Measurements from ENCODE around the gene RHOB. TPM values are rescaled to one million over a fixed set of nuclear protein-coding genes. Genes with fewer than 3 reads are reported as not detected.
"Not testable (repeated sequence)": the region's sequence is repeated elsewhere in the genome, so short reads cannot be mapped to it uniquely, and the experiment has no call there.

Gene RHOB
- polyA plus RNA-seq (2013, experiment 1 of 2; ENCODE audit: insufficient read length) = 173 TPM
- 106 TPM for polyA plus RNA-seq (2013, experiment 2 of 2; ENCODE audit: insufficient read length)

- DNase-seq = peak; percentile 98
Measured at GRCh38 chr2:20446917-20447436, at the start of gene RHOB. Gene RHOB (plus strand): TSS chr2:20447074. CDS start chr2:20447466, 392 bp downstream.

DNA sequence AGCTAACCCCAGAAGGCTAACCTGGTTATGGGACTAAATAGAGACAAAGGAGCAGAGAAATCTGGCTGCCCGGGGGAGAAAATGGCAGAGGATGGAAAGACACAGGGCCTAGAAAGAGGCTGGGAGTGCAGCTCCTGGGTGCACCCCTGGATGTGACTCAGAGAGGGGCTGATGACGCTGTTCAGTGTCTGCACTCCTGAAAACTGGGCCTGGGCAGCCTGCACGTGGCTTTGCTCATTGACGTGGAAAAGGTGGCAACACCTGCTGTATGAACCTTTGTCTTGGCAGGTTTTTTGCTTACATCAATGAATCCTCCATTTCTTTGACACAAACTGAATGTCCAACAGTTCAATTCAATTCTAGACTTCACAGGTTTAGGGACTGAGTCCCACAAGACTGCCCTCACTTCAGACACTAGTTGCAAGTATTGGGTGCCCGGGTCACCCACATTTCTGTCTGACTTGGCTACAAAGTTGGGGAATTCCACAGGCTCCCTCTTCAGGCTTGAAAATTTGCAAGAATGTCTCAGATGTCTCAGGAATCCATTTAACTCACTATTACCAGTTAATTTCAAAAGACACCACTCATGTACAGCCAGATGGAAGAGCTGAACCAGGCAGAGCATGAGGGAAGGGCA is 48.9 kb upstream of the RHOB start:
- no peak for DNase-seq

DNA sequence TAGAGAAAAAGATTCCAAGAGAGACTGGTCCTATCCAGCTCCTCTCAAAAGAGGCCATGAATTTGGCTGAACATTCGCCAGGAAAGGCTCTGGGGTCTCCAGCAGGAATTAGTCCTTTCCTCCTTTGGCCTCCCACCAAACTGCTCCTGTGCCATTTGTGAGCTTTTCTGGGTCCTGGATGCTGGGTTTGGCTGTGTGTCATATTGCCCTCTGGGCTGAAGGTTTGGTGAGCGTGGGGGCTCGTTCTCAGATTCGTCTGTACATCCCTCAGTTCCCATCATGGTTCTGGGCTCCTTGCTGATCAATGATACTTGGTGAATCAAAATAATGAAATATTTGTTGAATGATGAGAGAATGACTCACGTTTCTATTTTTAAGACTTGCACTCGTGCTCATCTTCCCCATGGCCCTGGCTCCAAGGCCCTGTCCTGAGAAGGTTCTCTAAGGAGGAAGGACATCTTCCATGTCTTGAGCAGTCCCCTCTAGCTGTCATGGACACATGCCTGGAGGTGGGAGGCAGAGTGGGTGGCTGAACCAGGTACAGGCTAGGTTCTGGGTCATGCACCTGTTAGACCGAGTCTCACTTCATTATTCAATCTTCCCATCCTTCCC is 47.8 kb upstream of the RHOB start:
- DNase-seq = peak; percentile 60

DNA sequence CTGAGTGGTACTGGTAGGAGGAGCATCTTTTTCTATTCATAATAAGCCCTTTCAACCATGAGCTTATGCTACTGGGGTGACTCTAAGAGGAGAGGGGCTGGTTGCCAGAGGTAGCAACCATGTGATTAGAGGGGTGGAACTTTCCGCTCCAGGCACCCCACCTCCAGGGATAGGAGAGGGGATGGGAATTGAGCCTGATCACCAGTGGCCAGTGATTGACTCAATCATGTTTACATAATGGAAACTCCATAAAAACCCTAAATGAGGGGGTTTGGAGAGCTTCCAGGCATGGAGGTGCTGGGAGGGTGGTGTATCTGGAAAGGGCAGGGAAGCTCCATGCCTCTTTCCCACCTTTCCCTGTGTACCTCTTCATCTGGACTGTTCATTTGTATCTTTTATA is 46.6 kb upstream of the RHOB start:
- DNase-seq = no peak

- DNase-seq = no peak
Measured at GRCh38 chr2:20400787-20401488, 45.9 kb upstream of the RHOB start.

- DNase-seq = no peak
Measured at GRCh38 chr2:20401489-20401835, 45.4 kb upstream of the RHOB start.

DNA sequence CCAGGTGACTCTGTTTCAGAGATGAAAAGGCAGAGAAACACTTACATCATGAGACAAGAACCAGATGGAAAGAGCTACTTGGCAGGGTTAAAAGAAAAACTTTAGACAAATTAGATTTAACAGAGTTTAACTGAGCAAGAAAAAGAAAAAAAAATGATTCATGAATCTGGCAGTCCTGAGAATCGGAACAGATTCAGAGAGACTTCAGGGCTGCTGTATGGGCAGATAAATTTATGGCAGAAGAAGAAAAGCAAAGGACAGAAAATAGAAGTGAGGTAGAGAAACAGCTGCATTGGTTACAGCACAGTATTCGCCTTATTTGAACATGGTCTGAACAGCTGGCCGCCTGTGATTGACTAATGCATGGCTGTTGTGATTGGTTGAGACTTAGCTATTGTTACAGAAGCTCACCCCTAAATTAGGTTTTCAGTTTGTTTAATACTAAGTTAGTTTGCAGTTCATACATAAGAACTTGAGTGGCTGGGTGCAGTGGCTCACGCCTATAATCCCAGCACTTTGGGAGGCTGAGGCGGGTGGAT is 43.0 kb upstream of the RHOB start:
- DNase-seq = no peak

- no peak for DNase-seq
Measured at GRCh38 chr2:20404950-20405349, 41.9 kb upstream of the RHOB start.

GRCh38 chr2:20409039-20409438 is 37.8 kb upstream of the RHOB start:
- DNase-seq = no peak

- no peak for DNase-seq
Measured at GRCh38 chr2:20410556-20411277, 36.2 kb upstream of the RHOB start.

- peak; percentile 79 for DNase-seq
Measured at GRCh38 chr2:20411361-20411894, 35.4 kb upstream of the RHOB start.

- DNase-seq = no peak
Measured at GRCh38 chr2:20414806-20415205, 32.1 kb upstream of the RHOB start.

GRCh38 chr2:20415511-20415918 is 31.4 kb upstream of the RHOB start:
- peak; percentile 85 for DNase-seq

- DNase-seq = no peak
Measured at GRCh38 chr2:20416723-20417122, 30.2 kb upstream of the RHOB start.

DNA sequence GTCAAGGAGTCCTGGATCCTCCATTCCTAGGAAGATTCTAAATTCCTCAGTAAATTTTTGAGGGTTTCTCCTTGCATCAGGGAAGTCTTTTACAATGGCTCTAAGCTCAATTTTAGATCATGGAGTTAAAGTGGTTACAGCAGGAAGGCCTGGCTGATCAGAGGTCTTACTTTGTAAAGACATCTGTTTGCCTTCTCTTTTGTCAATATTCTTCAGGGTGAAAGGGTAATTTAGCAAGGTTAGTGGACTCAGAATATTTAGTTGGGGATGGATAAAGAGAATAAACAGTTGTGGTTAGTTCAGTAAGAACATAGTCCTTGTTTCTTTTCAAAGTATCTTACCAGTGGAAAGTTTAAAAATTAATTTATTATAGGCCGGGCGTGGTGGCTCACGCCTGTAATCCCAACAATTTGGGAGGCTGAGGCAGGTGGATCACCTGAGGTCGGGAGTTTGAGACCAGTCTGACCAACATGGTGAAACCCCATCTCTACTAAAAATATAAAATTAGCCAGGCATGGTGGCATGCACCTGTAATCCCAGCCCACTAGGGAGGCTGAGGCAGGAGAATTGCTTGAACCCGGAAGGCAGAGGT is 29.5 kb upstream of the RHOB start:
- not testable (repeated sequence) for DNase-seq

DNA sequence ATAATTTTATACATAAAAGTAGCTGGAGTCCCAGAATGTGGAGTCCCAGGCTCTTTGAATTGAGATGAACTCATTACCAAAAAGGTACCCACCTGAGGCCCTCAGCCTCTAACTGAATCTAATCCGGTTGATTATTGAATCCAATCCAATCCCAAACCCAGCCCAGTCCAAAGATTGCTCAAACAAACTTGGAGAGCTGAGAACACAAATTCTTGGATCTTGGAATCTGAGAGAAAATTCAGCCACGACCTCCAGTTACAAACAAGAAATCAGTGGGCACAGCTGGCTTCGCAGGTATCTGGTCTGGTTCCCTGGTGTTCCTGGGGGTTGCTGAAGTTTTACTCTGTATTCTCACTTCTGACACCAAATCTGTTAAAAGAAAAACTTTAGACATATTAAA is 28.4 kb upstream of the RHOB start:
- no peak for DNase-seq

DNA sequence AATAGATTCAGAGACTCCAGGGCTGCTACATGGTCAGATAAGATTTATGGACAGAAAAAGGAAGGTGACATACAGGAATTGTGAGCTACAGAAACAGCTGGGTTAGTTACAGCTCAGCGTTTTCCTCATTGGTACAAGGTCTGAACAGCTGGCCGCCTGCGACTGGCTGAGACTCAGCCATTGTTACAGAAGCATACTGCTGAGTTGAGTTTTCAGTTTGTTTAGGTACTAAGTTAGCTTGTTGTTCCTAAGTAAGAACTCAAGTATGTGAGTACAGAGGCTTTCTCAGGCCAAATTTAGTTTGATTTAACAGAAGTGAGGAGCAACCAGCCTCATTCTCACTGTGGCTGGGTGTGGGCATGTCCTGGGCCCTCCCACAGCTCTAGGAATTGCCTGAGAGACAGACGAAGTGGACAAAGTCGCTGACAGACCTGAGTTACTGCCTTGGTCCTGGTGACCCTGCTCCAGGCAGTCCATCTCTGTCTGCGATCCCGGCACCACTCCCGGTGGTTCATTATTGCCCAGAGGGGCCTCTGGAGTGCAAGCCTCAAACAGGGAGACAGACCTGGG is 27.8 kb upstream of the RHOB start:
- DNase-seq = peak; percentile 27

GRCh38 chr2:20419752-20420151 is 27.1 kb upstream of the RHOB start:
- DNase-seq = no peak

- DNase-seq = no peak
Measured at GRCh38 chr2:20421336-20421987, 25.4 kb upstream of the RHOB start.

DNA sequence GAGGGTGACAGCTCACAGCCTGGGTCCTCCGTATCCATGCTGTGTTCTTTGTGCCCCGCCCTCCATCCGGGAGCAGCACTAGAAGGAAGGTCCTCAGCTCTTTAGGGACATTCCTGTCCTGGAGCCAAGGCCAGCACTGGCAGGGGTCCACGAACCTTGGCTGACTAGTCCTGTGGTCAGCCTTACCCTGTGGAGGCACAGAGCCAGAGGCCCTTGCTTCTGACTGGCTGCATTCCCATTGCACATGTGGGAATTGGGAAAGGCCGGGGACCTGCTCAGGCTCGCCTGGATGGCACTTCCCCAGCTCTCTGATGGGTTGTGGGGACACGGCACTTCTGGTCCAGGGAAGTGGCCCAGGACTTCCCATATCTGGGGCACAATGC is 24.9 kb upstream of the RHOB start:
- DNase-seq = peak; percentile 93
